Measurements from ENCODE around the gene MBNL2. TPM values are rescaled to one million over a fixed set of nuclear protein-coding genes. Genes with fewer than 3 reads are reported as not detected.

Gene MBNL2
- total RNA-seq, 1 experiment from 2014 or later, result 0.17 TPM

DNA sequence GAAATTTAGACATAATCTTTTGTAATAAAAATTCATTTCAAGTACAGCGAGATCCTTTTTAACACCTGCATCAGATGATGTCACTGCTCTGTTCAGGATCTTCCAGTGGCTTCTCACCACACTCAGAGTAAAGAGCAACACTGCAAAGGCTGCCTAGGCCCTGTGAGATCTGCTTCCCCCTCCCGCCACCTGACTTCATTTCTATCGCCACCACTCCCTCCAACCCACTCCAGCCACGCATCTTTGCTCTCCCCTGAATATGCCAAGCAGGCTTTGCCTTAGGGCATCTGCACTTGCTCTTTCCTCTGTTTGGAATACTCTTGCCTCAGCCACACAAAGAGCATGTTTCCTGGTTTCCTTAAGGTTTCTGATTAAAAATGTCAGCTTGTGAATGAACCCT, 58.3 kb downstream of the MBNL2 start:
- no peaks in the 10 kb centered on the region for H3K79me2 ChIP-seq (ENCODE audit: insufficient read depth, low read length)
- Mint-ChIP-seq H3K9me3 (no peaks in the 10 kb centered on the region), H3K27me3 (ENCODE audit: low read depth) (peaks cover 6% of the 10 kb centered on the region; the same call in 1 of the 2 replicates), H3K4me3 (no peak overlapping the region), H3K27ac (no peak overlapping the region; a peak in 1 of 7 replicates), H3K4me1 (peaks cover 0 to 4% of the 10 kb centered on the region in 2 experiments; a peak in 1 of 4 replicates), H3K36me3 (ENCODE audit: insufficient read depth in 1 of 3, low read depth in 3 of 3) (no peaks in the 10 kb centered on the region)
- H2BK12ac ChIP-seq (ENCODE audit: insufficient read length, low read depth, low read length), result no peak overlapping the region
- H4K20me1 ChIP-seq (ENCODE audit: control insufficient read depth, insufficient read depth, insufficient read length), result no peaks in the 10 kb centered on the region
- H3T11ph ChIP-seq (ENCODE audit: low read length), result no peak overlapping the region
- no peak overlapping the region for H2BK20ac ChIP-seq (ENCODE audit: low read depth, low read length, poor library complexity, severe bottlenecking)
- no peak overlapping the region for H2BK15ac ChIP-seq (ENCODE audit: low read depth, low read length)
- H2BK120ac ChIP-seq (ENCODE audit: low read depth, low read length, poor library complexity, severe bottlenecking), result no peak overlapping the region
- H3K4me1 ChIP-seq (ENCODE audit: insufficient read depth, low read length), result no peaks in the 10 kb centered on the region
- no peak overlapping the region for H3K9ac ChIP-seq (ENCODE audit: extremely low read depth, insufficient read length, low read length)
- no peak overlapping the region for H3K18ac ChIP-seq (ENCODE audit: insufficient read length, low read depth, low read length)
- H3K27me3 ChIP-seq (ENCODE audit: insufficient read depth, low read length), result no peaks in the 10 kb centered on the region
- no peak overlapping the region for H3K4me2 ChIP-seq (ENCODE audit: insufficient read depth, insufficient read length, low read length)
- TF ChIP-seq, protein P1, sequence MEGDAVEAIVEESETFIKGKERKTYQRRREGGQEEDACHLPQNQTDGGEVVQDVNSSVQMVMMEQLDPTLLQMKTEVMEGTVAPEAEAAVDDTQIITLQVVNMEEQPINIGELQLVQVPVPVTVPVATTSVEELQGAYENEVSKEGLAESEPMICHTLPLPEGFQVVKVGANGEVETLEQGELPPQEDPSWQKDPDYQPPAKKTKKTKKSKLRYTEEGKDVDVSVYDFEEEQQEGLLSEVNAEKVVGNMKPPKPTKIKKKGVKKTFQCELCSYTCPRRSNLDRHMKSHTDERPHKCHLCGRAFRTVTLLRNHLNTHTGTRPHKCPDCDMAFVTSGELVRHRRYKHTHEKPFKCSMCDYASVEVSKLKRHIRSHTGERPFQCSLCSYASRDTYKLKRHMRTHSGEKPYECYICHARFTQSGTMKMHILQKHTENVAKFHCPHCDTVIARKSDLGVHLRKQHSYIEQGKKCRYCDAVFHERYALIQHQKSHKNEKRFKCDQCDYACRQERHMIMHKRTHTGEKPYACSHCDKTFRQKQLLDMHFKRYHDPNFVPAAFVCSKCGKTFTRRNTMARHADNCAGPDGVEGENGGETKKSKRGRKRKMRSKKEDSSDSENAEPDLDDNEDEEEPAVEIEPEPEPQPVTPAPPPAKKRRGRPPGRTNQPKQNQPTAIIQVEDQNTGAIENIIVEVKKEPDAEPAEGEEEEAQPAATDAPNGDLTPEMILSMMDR (conservative IDR thresholded peaks at IDR 0.05), result no peak
- no peak overlapping the region for H3K14ac ChIP-seq (ENCODE audit: insufficient read depth, low read length)
- H3K23ac ChIP-seq (ENCODE audit: insufficient read length, low read depth, low read length), result no peak overlapping the region
- no peak overlapping the region for H3K4ac ChIP-seq (ENCODE audit: low read depth, low read length)
- DNase-seq, result no peak
- no peak overlapping the region for H4K8ac ChIP-seq (replicated peaks; ENCODE audit: insufficient read length, low read depth, low read length)
- no peak overlapping the region for H4K5ac ChIP-seq (ENCODE audit: insufficient read length, low read depth, low read length)
- H3K27ac ChIP-seq (ENCODE audit: insufficient read length, low read depth, low read length), result no peak overlapping the region
- no peaks in the 10 kb centered on the region for H3K79me1 ChIP-seq (ENCODE audit: insufficient read depth, low read depth, low read length, poor library complexity, severe bottlenecking)
- no peak overlapping the region for H4K91ac ChIP-seq (ENCODE audit: insufficient read length, low read depth, low read length)
- no CpG with 5 or more reads among the region's 4 CpGs for WGBS (ENCODE audit: extremely low coverage, insufficient read length, low lambda C conversion rate)
- H3K9me3 ChIP-seq (ENCODE audit: control insufficient read depth, low read depth, low read length), result no peaks in the 10 kb centered on the region
- H2BK5ac ChIP-seq (ENCODE audit: insufficient read length, low read length), result no peak overlapping the region
- H3K56ac ChIP-seq (ENCODE audit: insufficient read length, low read depth, low read length), result no peak overlapping the region
- no peak overlapping the region for H2AK5ac ChIP-seq (ENCODE audit: insufficient read length, low read length)
- no peak overlapping the region for H2AFZ ChIP-seq (ENCODE audit: low read length)
- no peaks in the 10 kb centered on the region for H3K23me2 ChIP-seq (ENCODE audit: insufficient read length, low read depth, low read length, poor library complexity, severe bottlenecking)

All from H9 (cell line).